HS-5 (cell line): Measurements from ENCODE around the gene ITGB5.

ENCODE experiments used
- DNase-seq: peaks from one replicate; pipeline ENCODE4 v3.0.0-alpha.2; 2012; ENCODE audit warnings: low read depth

ITGB5 gene, protein sequence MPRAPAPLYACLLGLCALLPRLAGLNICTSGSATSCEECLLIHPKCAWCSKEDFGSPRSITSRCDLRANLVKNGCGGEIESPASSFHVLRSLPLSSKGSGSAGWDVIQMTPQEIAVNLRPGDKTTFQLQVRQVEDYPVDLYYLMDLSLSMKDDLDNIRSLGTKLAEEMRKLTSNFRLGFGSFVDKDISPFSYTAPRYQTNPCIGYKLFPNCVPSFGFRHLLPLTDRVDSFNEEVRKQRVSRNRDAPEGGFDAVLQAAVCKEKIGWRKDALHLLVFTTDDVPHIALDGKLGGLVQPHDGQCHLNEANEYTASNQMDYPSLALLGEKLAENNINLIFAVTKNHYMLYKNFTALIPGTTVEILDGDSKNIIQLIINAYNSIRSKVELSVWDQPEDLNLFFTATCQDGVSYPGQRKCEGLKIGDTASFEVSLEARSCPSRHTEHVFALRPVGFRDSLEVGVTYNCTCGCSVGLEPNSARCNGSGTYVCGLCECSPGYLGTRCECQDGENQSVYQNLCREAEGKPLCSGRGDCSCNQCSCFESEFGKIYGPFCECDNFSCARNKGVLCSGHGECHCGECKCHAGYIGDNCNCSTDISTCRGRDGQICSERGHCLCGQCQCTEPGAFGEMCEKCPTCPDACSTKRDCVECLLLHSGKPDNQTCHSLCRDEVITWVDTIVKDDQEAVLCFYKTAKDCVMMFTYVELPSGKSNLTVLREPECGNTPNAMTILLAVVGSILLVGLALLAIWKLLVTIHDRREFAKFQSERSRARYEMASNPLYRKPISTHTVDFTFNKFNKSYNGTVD

GRCh38 chr3:124887177-124887931 is at the start of gene ITGB5:
TSS of gene ITGB5 (minus strand) at chr3:124887365. CDS start at chr3:124887000, 365 bp downstream.
- DNase-seq: no peak

DNA sequence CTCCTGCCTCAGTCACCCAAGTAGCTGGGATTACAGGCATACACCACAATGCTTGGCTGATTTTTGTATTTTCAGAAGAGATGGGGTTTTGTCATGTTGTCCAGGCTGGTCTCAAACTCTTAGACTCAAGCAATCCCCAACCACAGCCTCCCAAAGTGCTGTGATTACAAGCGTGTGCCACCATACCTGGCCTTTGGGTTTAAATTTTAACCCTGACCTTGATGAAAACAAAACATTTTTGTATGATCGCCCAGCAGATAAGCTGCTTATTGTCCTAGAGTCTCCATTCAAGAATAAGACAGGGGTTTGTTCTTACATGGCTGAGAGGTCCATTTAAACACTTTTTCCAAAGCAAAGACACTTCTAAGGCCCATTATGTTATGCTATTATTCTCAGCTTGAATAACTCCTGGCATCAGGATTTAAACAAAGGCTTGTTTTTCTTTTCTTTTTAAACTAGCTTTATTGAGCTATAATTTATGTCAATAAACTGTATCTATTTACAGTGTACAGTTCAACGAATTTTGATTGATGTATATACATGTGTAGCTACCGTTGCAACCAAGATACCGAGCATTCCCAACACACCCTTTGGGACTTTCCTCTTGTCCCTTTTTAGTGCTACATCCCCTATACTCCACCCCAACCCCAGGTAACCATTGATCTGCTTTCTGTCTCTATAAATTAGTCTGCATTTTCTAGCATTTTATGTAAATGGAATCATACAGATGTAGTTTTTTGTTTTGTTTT is 48.8 kb upstream of the ITGB5 start:
- DNase-seq: no peak

DNA sequence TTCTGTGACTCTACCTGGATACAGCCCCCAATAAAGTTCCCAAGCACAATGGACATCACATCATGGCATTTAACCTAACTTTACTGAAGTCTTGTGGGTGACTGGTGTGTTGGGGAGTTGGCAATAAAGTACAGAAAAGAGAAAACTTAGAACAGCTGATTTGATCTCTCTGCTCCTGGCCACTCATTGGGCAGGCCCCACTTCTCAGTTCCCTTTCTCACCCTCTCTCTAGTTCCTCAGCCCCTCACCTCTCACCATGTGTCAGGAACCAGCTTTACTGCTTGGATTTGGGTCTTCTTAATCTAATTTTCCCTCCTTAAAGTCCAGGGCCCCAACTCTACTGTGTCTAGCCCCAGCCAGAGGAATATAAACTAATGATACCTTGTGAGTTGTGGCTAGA is 48.1 kb upstream of the ITGB5 start:
- no peak for DNase-seq

DNA sequence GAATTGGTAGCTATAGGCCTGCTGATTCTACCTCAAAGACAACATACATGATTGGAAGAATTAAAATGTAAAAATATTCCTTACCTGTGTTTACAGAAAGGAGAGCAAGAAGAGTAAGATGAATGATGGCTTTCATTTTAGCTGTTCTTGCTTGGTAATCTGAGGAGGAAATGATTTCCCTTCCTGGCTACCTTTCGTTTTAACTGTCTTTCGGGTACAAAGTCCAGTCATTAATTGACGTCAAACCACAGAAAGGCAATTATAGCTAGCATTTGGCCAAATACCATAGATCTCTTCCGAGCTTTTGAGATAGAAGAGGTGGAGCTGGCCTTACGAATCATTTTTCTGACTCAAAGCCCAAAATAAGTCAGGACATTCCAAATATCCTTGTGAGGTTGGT is 47.4 kb upstream of the ITGB5 start, which contains the start of gene MUC13:
TSS of gene MUC13 (minus strand) at position 175 of the 400 bp plus-strand sequence. CDS start at position 136, 39 bp downstream.
- DNase-seq: no peak

DNA sequence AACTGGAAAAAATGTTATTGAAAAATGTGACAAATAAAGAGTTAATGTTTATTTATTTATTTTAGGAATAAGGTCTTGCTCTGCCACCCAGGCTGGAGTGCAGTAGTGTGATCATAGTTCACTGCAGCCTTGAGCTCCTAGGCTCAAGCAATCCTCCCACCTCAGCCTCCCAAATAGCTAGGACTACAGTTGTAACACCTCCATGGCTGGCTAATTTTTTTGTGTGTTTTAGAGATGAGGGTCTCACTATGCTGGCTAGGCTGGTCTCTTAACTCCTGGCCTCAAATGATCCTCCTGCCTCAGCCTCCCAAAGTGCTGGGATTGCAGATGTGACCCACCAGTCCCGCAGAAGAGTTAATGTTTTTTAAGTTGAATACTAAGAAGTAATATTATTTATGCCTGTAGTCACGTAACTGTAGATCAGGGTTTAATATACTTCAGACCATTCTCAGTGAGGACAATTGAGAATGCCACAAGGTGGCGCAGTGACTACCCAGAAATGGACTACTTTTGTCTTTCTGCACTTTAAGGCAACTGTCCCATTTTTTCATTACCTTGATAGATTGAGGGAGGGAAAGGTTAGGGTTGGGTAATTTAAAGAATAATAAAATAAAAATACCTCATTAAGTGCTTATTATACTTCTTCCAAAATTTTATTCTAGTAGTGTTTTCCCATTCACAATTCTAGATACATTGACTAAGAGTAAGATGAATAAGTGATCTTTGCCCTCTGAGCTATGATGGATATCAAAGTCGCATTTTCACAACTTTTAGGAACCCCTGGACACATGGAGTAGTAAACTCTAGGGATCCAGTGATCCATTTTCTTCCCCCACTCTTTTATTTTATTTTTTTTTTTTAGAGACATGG is 41.4 kb upstream of the ITGB5 start:
- DNase-seq: peak; percentile 38

DNA sequence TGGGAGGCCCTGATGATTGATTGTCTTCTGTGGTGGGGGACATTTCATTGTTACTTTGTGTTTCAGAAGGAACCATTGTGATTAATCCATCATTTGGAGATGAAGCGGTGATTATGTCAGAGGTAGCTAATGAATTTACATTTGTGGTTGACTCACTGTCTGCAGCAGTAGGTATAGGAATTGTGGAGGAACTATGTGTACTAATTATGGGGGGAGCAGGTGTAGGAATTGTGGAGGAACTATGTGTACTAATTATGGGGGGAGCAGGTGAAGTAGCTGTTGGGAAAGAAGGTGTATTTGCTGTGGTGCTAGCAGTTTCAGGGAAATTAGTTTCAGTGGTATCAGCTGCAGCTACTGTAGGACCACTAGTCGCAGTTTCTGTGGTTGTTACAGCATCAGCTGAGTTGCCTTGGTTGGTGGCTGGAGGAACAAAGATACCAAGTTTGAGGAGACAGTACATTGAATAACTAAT is 40.4 kb upstream of the ITGB5 start:
- no peak for DNase-seq

DNA sequence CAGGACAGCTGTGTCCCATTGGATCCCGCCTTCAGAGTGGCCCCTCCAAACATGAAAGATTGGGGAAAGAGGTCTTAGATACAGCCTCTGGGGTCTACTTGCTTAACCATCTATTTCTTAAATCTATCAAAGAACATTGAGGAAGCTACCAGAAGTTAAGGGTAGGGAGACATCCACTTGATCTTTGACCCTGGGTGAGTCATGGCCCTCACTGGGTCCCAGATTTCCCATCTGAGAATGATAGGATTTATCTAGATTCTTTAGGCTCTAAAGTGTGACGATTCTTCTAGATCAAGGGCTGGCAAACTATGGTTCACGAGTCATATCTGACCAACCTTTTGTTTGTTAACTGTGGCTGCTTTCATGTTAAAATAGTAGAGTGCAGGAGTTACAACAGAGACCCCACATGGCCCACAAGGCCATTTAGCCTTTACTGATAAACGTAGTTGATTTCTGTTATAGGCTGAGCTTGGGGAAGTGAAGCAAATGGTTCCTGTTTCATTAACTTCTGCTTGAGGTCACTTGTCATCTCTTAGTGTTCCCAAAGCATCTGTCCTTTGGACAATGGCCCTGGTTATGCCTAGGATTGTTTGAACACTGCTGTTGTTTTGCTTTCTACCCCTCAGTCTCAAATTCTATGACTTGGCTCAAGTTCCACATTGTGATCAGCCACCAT is 39.4 kb upstream of the ITGB5 start:
- no peak for DNase-seq

DNA sequence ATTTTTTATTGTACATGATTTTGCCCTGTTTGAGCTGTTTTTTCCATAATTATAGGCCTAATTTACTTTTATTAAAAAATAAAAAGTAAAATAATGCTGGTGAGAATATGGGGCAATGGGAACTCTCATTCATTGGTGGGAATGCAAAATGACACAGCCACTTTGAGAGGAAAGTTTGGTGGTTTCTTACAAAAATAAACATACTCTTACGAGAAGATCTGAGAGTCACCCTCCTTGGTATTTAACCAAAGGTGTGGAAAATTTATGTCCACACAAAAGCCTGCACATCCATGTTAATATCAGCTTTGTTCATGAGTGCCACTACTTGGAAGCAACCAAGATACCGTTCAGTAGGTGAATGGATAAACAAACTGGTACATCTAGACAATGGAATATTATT is 37.6 kb upstream of the ITGB5 start:
- no peak for DNase-seq

DNA sequence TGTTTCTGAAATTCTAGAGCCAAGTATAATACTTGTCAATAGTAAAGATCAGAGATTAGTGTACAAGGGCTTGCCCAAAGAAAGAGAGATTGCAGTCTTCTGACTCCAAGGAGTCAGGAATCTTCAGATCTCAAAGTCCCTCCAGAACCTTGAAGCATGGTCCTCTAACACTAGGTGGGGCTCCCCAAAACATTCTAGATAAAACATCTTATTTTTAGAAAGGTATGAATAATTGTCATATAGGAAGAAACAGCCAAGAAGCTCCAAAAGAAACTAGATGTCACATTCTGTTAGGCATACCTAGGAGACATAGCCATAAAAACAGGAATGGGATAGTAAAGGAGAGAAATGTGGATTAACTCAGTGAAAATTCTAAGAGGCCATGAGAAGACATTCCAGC is 36.7 kb upstream of the ITGB5 start:
- no peak for DNase-seq

DNA sequence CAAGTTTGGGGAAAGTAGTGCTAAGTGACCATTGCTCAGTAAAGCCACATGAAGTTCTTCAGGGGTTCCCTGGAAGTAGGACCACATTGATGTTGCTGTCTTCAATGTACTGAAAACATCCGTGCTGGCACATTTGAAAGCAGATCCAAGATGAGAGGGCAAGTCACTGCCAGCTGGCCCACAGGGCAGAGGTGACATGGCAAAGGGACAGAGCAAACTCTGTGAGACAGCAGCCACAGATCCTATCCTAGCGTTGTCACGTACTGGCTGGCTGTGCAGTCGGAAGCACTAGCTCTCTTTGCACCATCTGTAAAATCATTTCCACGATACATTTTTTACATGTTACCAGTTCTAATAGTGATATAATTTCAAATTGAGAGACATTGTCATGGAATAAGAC is 33.6 kb upstream of the ITGB5 start:
- DNase-seq: no peak

DNA sequence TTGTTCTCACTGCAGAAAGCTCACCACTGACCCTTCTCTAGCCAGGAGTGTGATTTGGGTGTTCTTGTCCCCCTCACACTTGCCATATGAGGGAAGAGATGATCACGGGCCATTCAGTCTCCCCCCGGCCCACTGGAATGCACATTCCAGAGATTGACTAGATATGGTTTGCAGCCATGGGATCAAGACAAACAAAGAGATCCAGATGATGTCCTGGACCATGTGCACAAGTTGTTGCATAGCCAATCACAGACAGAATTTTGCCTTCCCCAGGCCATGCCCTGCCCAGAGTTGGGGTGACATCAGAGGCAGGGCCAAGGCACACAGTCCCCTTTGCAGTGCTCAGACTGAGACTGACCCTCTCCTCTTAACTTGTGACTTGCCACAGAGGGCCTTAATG is 32.6 kb upstream of the ITGB5 start:
- no peak for DNase-seq

GRCh38 chr3:124918524-124918923 is 31.4 kb upstream of the ITGB5 start:
- no peak for DNase-seq

DNA sequence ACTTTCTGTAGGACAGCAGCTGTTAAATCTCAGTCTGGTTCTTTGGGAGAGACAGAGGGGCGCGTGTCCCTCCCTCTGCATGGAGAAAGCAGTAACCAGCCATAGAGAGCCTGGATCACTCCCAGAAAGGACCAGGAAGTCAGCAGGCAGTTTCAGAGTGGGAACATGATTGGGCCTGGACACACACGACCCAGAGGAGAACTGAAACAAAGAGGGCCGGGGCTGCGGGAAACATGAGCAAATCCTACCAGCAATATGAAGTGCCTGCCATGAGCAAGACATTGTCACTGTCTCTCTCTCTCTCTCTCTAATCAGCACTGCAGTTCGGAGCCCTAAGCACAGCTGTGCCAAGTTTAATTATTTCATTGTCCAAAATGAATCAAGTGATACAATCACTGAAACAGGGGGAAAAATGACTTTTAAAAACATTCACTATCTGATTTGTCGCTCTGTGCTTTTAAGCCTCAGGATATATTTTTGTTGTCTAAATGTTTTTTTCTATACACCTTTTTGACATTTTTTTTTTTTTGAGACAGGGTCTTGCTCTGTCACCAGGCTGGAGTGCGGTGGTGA is 29.8 kb upstream of the ITGB5 start:
- DNase-seq: no peak

DNA sequence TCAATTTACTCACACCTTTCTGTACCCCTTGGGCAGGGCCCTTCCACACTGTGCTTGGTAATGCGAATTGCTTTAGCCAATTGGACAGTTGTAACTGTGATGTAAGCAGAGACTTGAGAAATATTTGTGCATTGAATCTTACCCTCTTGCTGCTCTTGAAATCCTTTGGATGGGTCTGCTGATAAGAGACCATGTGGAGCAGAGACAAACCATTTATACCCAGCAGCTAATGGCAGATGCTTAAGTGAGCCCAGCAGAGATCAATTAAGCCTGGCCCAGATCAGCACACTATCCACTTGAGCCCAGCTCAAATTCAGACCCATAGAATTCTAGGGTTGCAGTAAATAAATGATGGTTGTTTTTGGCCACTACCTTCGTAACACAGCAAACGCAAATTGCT is 28.1 kb upstream of the ITGB5 start:
- no peak for DNase-seq

- no peak for DNase-seq
Observed at GRCh38 chr3:124907957-124908356, 20.8 kb upstream of the ITGB5 start.

- DNase-seq: no peak
Observed at GRCh38 chr3:124904835-124905492, 17.8 kb upstream of the ITGB5 start.

GRCh38 chr3:124903896-124904834 is 17.0 kb upstream of the ITGB5 start:
- DNase-seq: no peak
